Adrenal gland (tissue), 19 donors: ENCODE data around the gene IVNS1ABP. TPM values are rescaled to one million over a fixed set of nuclear protein-coding genes. Genes with fewer than 3 reads are reported as not detected.
A peak's percentile ranks its signal among the peaks of the same experiment; 100 is the strongest.
"Not testable (repeated sequence)": the region's sequence is repeated elsewhere in the genome, so short reads cannot be mapped to it uniquely, and the experiment has no call there.

Experiments
- DNase-seq, 7 donors: peaks; one replicate each; pipeline ENCODE4 v3.0.0-alpha.2; 2019 to 2020
- H3K27ac ChIP-seq, 5 donors: fragments of 200-600 bp; sonication (generic) in 4 of 5; 1 replicate in 3 of 5; 2 replicates in 2 of 5; pipeline versions ENCODE4 v1.5.1 to v1.8.0; 2016 to 2020; ENCODE audit warnings: mild to moderate bottlenecking in 1 of 5
- H3K27me3 ChIP-seq: fragments of 200-600 bp; 2 replicates; pipeline ENCODE4 v1.8.0; 2021
- H3K36me3 ChIP-seq, 2 donors: fragments of 200-600 bp; replicated peaks in 1 of 2; 1 replicate in 1 of 2; 2 replicates in 1 of 2; pipeline versions ENCODE4 v1.5.1 to v1.8.0; 2018 to 2022
- H3K4me1 ChIP-seq, 2 donors: fragments of 200-600 bp; replicated peaks in 1 of 2; 1 replicate in 1 of 2; 2 replicates in 1 of 2; pipeline versions ENCODE4 v1.5.1 to v1.8.0; 2018 to 2021
- H3K4me3 ChIP-seq, 4 donors: fragments of 200-600 bp; sonication (generic) in 3 of 4; one replicate each; pipeline ENCODE4 v1.5.1; 2016 to 2018
- H3K9me3 ChIP-seq, 3 donors: fragments of 200-600 bp; sonication (generic) in 1 of 3; replicated peaks in 1 of 3; 1 replicate in 2 of 3; 2 replicates in 1 of 3; pipeline versions ENCODE4 v1.5.1 to v1.8.0; 2016 to 2021
- CTCF ChIP-seq, 6 experiments: fragments of 450-650 bp in 4 of 6; fragments of 200-600 bp in 2 of 6; sonication (generic) in 1 of 6; IDR thresholded peaks; 1 replicate in 5 of 6; 2 replicates in 1 of 6; pipeline versions ENCODE4 v1.5.1 to v1.8.0; 2016 to 2021; ENCODE audit warnings: antibody characterized with exemption in 6 of 6, mild to moderate bottlenecking in 2 of 6, moderate library complexity in 1 of 6
- POLR2A ChIP-seq, 2 donors: fragments of 450-650 bp; IDR thresholded peaks; one replicate each; pipeline ENCODE4 v1.6.1; 2017; ENCODE audit warnings: antibody characterized with exemption in 2 of 2, mild to moderate bottlenecking in 2 of 2, moderate library complexity in 1 of 2
- WGBS, 4 donors: extraction: QIAGEN DNeasy Blood & Tissue Kit in 2 of 4; methylation state at CpG; one replicate each; pipeline versions ENCODE4 v1.1.5 to v1.1.7; 2013 to 2017; 5-methylcytosine and 5-hydroxymethylcytosine counted together
- intact Hi-C, 2 donors: fragments of 100-400 bp; cut with DNase I; formaldehyde crosslinking; loops; one replicate each; pipeline versions ENCODE4 v1.14.1 to v1.15.0; 2022 to 2023
- long read RNA-seq, 10 donors: library from polyadenylated mRNA in 3 of 10; unstranded in 2 of 10; stranded (forward) in 1 of 10; transcript quantifications; one replicate each; pipeline ENCODE4 v2.0.0 and lab custom pipeline, GENCODE V29; 2021 to 2026
- polyA plus RNA-seq, 3 donors: library from polyadenylated mRNA; stranded (reverse); fragments of 200-250 nt in 2 of 3; fragments of 350-450 nt in 1 of 3; fragmentation: Illumina TruSeq in 1 of 3; extraction: RNeasy Lipid Tissue Mini Kit (QIAGEN cat#74804) in 1 of 3; gene quantifications; one replicate each; pipeline ENCODE4 v1.2.3, GENCODE V29; 2013 to 2014
- total RNA-seq, 9 donors: library from RNA; depleted of rRNA in 4 of 9; stranded (reverse); fragments of >200 nt in 4 of 9; fragments of 120-200 nt in 1 of 9; fragmentation: NEBNext Ultra II Directional in 1 of 9; extraction: Animal tissue kit (Norgen Biotek cat#: 25700) in 1 of 9; gene quantifications; one replicate each; pipeline versions ENCODE4 v1.1.0 to v1.2.4, GENCODE V29; 2013 to 2023
- donor health status: healthy with polysubstance abuse.
- donor health status: Bipolar disorder and iron deficiency.
- donor health status: DM: yes; HTN: yes; CAD: no.
- donor health status: DM: no; HTN: no; CAD: no.
- donor health status: DM: no; HTN: no; CAD: no.
- donor health status: DM: yes; HTN: yes; CAD: no.

IVNS1ABP gene
- total RNA-seq (100 to 1,000 TPM in 1 of 9 donors, 10 to 100 TPM in 8; 20.4 to 119 (median 42.2) TPM), polyA plus RNA-seq (10 to 100 TPM; 30.2 to 58.6 (median 37.0) TPM)
- long read RNA-seq, donor 1, full-length matches to known transcripts = 16 of 71 reads
- long read RNA-seq, donor 1, partial matches to known transcripts = 55 of 71 reads
- long read RNA-seq, donor 1, other reads (novel, unspliced or antisense) = 0 of 71 reads
- long read RNA-seq, donor 2, full-length matches to known transcripts = 10 of 50 reads
- long read RNA-seq, donor 2, partial matches to known transcripts = 40 of 50 reads
- long read RNA-seq, donor 2, other reads (novel, unspliced or antisense) = 0 of 50 reads
- long read RNA-seq, donor 3, full-length matches to known transcripts = 10 of 36 reads
- long read RNA-seq, donor 3, partial matches to known transcripts = 26 of 36 reads
- long read RNA-seq, donor 3, other reads (novel, unspliced or antisense) = 0 of 36 reads
- long read RNA-seq, donor 4, full-length matches to known transcripts = 11 of 17 reads
- long read RNA-seq, donor 4, partial matches to known transcripts = 5 of 17 reads
- long read RNA-seq, donor 4, other reads (novel, unspliced or antisense) = 1 of 17 reads
- long read RNA-seq, donor 5, full-length matches to known transcripts = 69 of 80 reads
- long read RNA-seq, donor 5, partial matches to known transcripts = 7 of 80 reads
- long read RNA-seq, donor 5, other reads (novel, unspliced or antisense) = 4 of 80 reads
- long read RNA-seq, donor 6, full-length matches to known transcripts = 6 of 12 reads
- long read RNA-seq, donor 6, partial matches to known transcripts = 3 of 12 reads
- long read RNA-seq, donor 6, other reads (novel, unspliced or antisense) = 3 of 12 reads
- long read RNA-seq, donor 7, full-length matches to known transcripts = 3 of 44 reads
- long read RNA-seq, donor 7, partial matches to known transcripts = 41 of 44 reads
- long read RNA-seq, donor 7, other reads (novel, unspliced or antisense) = 0 of 44 reads
- long read RNA-seq, donor 8, full-length matches to known transcripts = 16 of 55 reads
- long read RNA-seq, donor 8, partial matches to known transcripts = 39 of 55 reads
- long read RNA-seq, donor 8, other reads (novel, unspliced or antisense) = 0 of 55 reads
- long read RNA-seq, donor 9, full-length matches to known transcripts = 17 of 99 reads
- long read RNA-seq, donor 9, partial matches to known transcripts = 82 of 99 reads
- long read RNA-seq, donor 9, other reads (novel, unspliced or antisense) = 0 of 99 reads
- long read RNA-seq, donor 10, full-length matches to known transcripts = 5 of 17 reads
- long read RNA-seq, donor 10, partial matches to known transcripts = 12 of 17 reads
- long read RNA-seq, donor 10, other reads (novel, unspliced or antisense) = 0 of 17 reads

- WGBS, 4 donors = 0 to 1% (median 1%) methylated on average over 29 to 80 of the region's 80 CpGs
- Histone ChIP-seq H3K27me3 (no peaks in the 10 kb centered on the region), H3K36me3 (no peaks in the 10 kb centered on the region), H3K9me3 (no peaks in the 10 kb centered on the region), H3K4me3 (peak within 1 kb of the TSS; percentile 67 to 95 (median 90)), H3K27ac (peak within 1 kb of the TSS; percentile 91 to 98 (median 94)), H3K4me1 (peaks cover 12 to 41% of the 10 kb centered on the region in 2 donors)
- peak; percentile 94 to 98 (median 95) for DNase-seq
- peak; percentile 97 for TF ChIP-seq POLR2A (IDR thresholded peaks at IDR 0.05)
- peak in 2 of 6 experiments; percentile 9 to 12 for TF ChIP-seq CTCF (IDR thresholded peaks at IDR 0.05)
- intact Hi-C loops = loop anchor here in 1 of 2 donors (10.0 kb wide), 1 partner anchor 358 kb away; no protein-coding TSS in a partner anchor
Observed at GRCh38 chr1:185317034-185317885, at the start of gene IVNS1ABP. TSS of gene IVNS1ABP (minus strand) at chr1:185317243. CDS start at chr1:185309493, 7,750 bp downstream.

DNA sequence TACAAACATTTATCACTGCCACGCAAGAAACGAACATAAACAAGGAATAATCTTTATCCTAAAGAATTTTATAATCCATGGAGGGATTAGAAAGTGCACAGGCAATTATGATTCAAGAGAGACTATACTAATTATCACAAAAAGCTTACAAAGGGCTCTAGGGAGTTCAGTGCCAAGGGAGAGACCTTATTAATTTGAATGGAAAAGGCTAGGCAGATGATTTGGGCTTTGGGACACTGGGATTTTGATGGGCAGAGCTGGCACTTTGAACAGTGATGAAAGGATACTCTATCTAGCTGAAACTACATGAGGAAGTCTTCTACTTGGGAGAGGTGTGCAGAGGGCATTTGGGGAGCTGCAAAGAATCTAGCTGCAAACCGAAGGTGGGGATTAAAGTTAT lies 48.9 kb upstream of the IVNS1ABP start:
- TF ChIP-seq POLR2A (IDR thresholded peaks at IDR 0.05) (no peak), CTCF (IDR thresholded peaks at IDR 0.05) (no peak)
- intact Hi-C loops = no loop called here
- no peaks in the 10 kb centered on the region for H3K9me3 ChIP-seq
- WGBS, 4 donors = 84 to 88% (median 86%) methylated on average over 3 of the region's 3 CpGs
- no peaks in the 10 kb centered on the region for H3K27me3 ChIP-seq
- no peaks in the 10 kb centered on the region for H3K36me3 ChIP-seq
- no peak for DNase-seq
- no peak overlapping the region for H3K4me3 ChIP-seq
- no peak overlapping the region for H3K27ac ChIP-seq
- H3K4me1 ChIP-seq = no peaks in the 10 kb centered on the region

DNA sequence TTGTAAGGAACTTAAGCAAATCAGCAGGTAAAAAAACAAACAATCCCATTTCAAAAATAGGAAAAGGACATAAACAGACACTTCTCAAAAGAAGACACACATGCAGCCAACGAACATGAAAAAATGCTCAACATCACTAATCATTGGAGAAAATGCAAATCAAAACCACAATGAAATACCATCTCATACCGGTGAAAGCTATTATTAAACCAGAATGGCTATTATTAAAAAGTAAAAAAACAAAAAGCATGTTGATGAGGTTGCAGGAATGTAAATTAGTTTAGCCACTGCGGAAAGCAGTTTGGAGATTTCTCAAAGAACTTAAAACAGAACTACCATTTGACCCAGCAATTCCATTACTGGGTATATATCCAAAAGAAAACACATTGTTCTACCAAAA lies 47.5 kb upstream of the IVNS1ABP start:
- H3K4me1 ChIP-seq, H3K27ac ChIP-seq, H3K36me3 ChIP-seq, H3K4me3 ChIP-seq, H3K9me3 ChIP-seq, H3K27me3 ChIP-seq, DNase-seq, intact Hi-C loops: not testable (repeated sequence)
- 80 to 90% (median 85%) methylated on average over 3 of the region's 3 CpGs for WGBS, 4 donors

DNA sequence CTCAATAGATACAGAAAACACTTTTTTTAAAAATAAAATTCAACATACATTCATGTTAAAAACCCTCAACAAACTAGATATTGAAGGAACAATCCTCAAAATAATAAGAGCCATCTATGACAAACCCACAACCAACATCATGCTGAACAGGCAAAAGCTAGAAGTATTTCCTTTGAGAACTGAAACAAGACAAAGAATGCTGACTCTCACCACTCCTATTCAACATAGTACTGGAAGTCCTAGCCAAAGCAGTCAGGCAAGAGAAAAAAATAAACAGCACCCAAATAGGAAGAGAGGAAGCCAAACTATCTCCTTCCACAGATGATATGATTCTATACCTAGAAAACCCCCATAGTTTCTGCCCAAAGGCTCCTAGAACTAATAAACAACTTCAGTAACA lies 46.2 kb upstream of the IVNS1ABP start:
- Histone ChIP-seq H3K4me1 (no peaks in the 10 kb centered on the region), H3K27ac (no peak overlapping the region), H3K27me3 (no peaks in the 10 kb centered on the region), H3K9me3 (no peaks in the 10 kb centered on the region), H3K4me3 (no peak overlapping the region), H3K36me3 (no peaks in the 10 kb centered on the region)
- DNase-seq = no peak
- no peak for TF ChIP-seq POLR2A (IDR thresholded peaks at IDR 0.05)
- TF ChIP-seq CTCF (IDR thresholded peaks at IDR 0.05) = no peak
- intact Hi-C loops = no loop called here
